H1 (cell line): ENCODE data around the gene CFAP206. TPM values are rescaled to one million over a fixed set of nuclear protein-coding genes. Genes with fewer than 3 reads are reported as not detected.

ENCODE experiments used
- CTCF ChIA-PET: fragments of 300-600 bp; sonication (Branson Sonifier 250); formaldehyde crosslinking; loops from one replicate; lab custom pipeline; 2021; ENCODE audit not compliant: partially characterized antibody; lab: Charles Lee
- POLR2A ChIA-PET: fragments of 300-600 bp; sonication (Branson Sonifier 250); formaldehyde crosslinking; loops from one replicate; lab custom pipeline; 2021; ENCODE audit warnings: inconsistent platforms; ENCODE audit not compliant: partially characterized antibody; lab: Charles Lee
- DNase-seq, 2 experiments: peaks; one replicate each; pipeline versions ENCODE4 v3.0.0 to v3.0.0-alpha.2; 2010 to 2022; ENCODE audit warnings: low spot score in 2 of 2, low read depth in 1 of 2, mixed read lengths in 1 of 2
- FAIRE-seq: peaks from 2 replicates; lab custom pipeline; 2011; peaks lifted over from hg19 to GRCh38; lab: Jason Lieb, UNC
- H2AFZ ChIP-seq: 2 replicates; pipeline ENCODE4 v1.8.1; 2012; ENCODE audit warnings: low read length, inconsistent platforms
- H2AK5ac ChIP-seq: 2 replicates; pipeline ENCODE4 v1.6.1; 2013; ENCODE audit warnings: low read depth, low read length
- H2BK120ac ChIP-seq: replicated peaks from 2 replicates; pipeline ENCODE3; 2013; ENCODE audit warnings: low read depth, low read length, inconsistent platforms
- H2BK12ac ChIP-seq: 2 replicates; pipeline ENCODE4 v1.6.1; 2013; ENCODE audit warnings: low read depth, low read length
- H2BK15ac ChIP-seq: 2 replicates; pipeline ENCODE4 v1.6.1; 2013; ENCODE audit warnings: low read length
- H2BK20ac ChIP-seq: 2 replicates; pipeline ENCODE4 v1.6.1; 2013; ENCODE audit warnings: low read length
- H2BK5ac ChIP-seq: 2 replicates; pipeline ENCODE4 v1.6.1; 2013; ENCODE audit warnings: low read depth, low read length
- H3K14ac ChIP-seq: 2 replicates; pipeline ENCODE4 v1.6.1; 2013; ENCODE audit warnings: inconsistent platforms; ENCODE audit not compliant: insufficient read length
- H3K18ac ChIP-seq: 2 replicates; pipeline ENCODE4 v1.6.1; 2013; ENCODE audit warnings: low read length; ENCODE audit errors: extremely low read depth
- H3K23ac ChIP-seq: 2 replicates; pipeline ENCODE4 v1.6.1; 2013; ENCODE audit warnings: inconsistent platforms; ENCODE audit not compliant: insufficient read length
- H3K23me2 ChIP-seq: 2 replicates; pipeline ENCODE4 v1.6.1; 2013; ENCODE audit warnings: low read depth, low read length
- H3K27ac ChIP-seq: 2 replicates; pipeline ENCODE4 v1.6.1; 2011; ENCODE audit warnings: low read depth, low read length, inconsistent platforms
- H3K27me3 ChIP-seq, 4 experiments: replicated peaks in 1 of 4; 1 replicate in 1 of 4; 2 replicates in 3 of 4; pipeline versions ENCODE4 v1.6.1 to v1.8.1; 2011 to 2013; ENCODE audit warnings: low read length in 3 of 4, mild to moderate bottlenecking in 3 of 4, inconsistent platforms in 2 of 4, mixed read lengths in 2 of 4, moderate library complexity in 1 of 4; ENCODE audit not compliant: control insufficient read depth in 3 of 4, insufficient read depth in 3 of 4; ENCODE audit errors: extremely low read depth in 1 of 4
- H3K36me3 ChIP-seq, 4 experiments: 2 replicates each; pipeline versions ENCODE4 v1.6.1 to v1.8.1; 2011 to 2013; ENCODE audit warnings: mild to moderate bottlenecking in 4 of 4, low read length in 3 of 4, moderate library complexity in 2 of 4, control low read depth in 1 of 4, inconsistent platforms in 1 of 4; ENCODE audit not compliant: insufficient read depth in 4 of 4, control insufficient read depth in 2 of 4
- H3K4ac ChIP-seq: replicated peaks from 2 replicates; pipeline ENCODE3; 2013; ENCODE audit warnings: low read length, low read depth, mixed read lengths, inconsistent platforms; ENCODE audit not compliant: insufficient read length
- H3K4me1 ChIP-seq, 4 experiments: replicated peaks in 1 of 4; 1 replicate in 1 of 4; 2 replicates in 3 of 4; pipeline versions ENCODE4 v1.6.1 to v1.8.1; 2011 to 2013; ENCODE audit warnings: low read length in 3 of 4, inconsistent platforms in 2 of 4, mixed read lengths in 1 of 4; ENCODE audit not compliant: insufficient read depth in 4 of 4, control insufficient read depth in 3 of 4
- H3K4me2 ChIP-seq, 2 experiments: 2 replicates each; pipeline versions ENCODE4 v1.6.1 to v1.8.1; 2011 to 2013; ENCODE audit warnings: low read depth in 2 of 2, low read length in 2 of 2, control low read depth in 1 of 2, inconsistent platforms in 1 of 2, mild to moderate bottlenecking in 1 of 2; ENCODE audit not compliant: insufficient read depth in 1 of 2
- H3K4me3 ChIP-seq, 4 experiments: fragments of 200-600, 300-600 bp in 1 of 4; sonication (generic), shearing (Covaris generic), sonication (Bioruptor Twin) in 1 of 4; 2 replicates each; pipeline versions ENCODE4 v1.5.1 to v1.8.1; 2011 to 2016; ENCODE audit warnings: low read length in 4 of 4, low read depth in 3 of 4, control low read depth in 2 of 4, inconsistent platforms in 2 of 4, mild to moderate bottlenecking in 2 of 4, mixed read lengths in 1 of 4, moderate library complexity in 1 of 4; ENCODE audit not compliant: insufficient read depth in 2 of 4; ENCODE audit errors: extremely low read depth in 1 of 4
- H3K56ac ChIP-seq: replicated peaks from 2 replicates; pipeline ENCODE3; 2013; ENCODE audit warnings: low read depth, mild to moderate bottlenecking, mixed read lengths, low read length, inconsistent platforms; ENCODE audit not compliant: insufficient read length
- H3K79me1 ChIP-seq: 2 replicates; pipeline ENCODE4 v1.6.1; 2013; ENCODE audit warnings: low read depth, low read length, control low read depth
- H3K79me2 ChIP-seq, 2 experiments: 2 replicates each; pipeline versions ENCODE4 v1.6.1 to v1.8.1; 2012 to 2013; ENCODE audit warnings: low read length in 2 of 2, mild to moderate bottlenecking in 2 of 2, inconsistent platforms in 1 of 2; ENCODE audit not compliant: insufficient read depth in 2 of 2, control insufficient read depth in 1 of 2
- H3K9ac ChIP-seq, 4 experiments: replicated peaks in 1 of 4; 1 replicate in 1 of 4; 2 replicates in 3 of 4; pipeline versions ENCODE4 v1.6.1 to v1.8.1; 2011 to 2013; ENCODE audit warnings: low read depth in 3 of 4, low read length in 3 of 4, control low read depth in 2 of 4, mild to moderate bottlenecking in 2 of 4, moderate library complexity in 2 of 4, inconsistent platforms in 1 of 4; ENCODE audit errors: extremely low read depth in 1 of 4
- H3K9me3 ChIP-seq, 2 experiments: 2 replicates each; pipeline versions ENCODE4 v1.6.1 to v1.8.1; 2012 to 2013; ENCODE audit warnings: mild to moderate bottlenecking in 2 of 2, moderate library complexity in 2 of 2, control low read depth in 1 of 2, inconsistent platforms in 1 of 2, low read depth in 1 of 2, low read length in 1 of 2, mixed read lengths in 1 of 2; ENCODE audit not compliant: insufficient read depth in 2 of 2
- H4K20me1 ChIP-seq, 2 experiments: replicated peaks in 1 of 2; 2 replicates each; pipeline versions ENCODE3 to v1.8.1; 2011 to 2013; ENCODE audit warnings: inconsistent platforms in 2 of 2, low read length in 2 of 2, mild to moderate bottlenecking in 1 of 2; ENCODE audit not compliant: insufficient read depth in 2 of 2, control insufficient read depth in 1 of 2
- H4K5ac ChIP-seq: 2 replicates; pipeline ENCODE4 v1.6.1; 2013; ENCODE audit warnings: low read length, low read depth, mixed read lengths, inconsistent platforms; ENCODE audit not compliant: insufficient read length
- H4K8ac ChIP-seq: 2 replicates; pipeline ENCODE4 v1.8.0; 2013; ENCODE audit warnings: mild to moderate bottlenecking, moderate library complexity, low read length, inconsistent platforms; ENCODE audit not compliant: insufficient read depth; ENCODE audit errors: extremely low read depth
- H4K91ac ChIP-seq: replicated peaks from 2 replicates; pipeline ENCODE3; 2013; ENCODE audit warnings: low read length, mixed read lengths, inconsistent platforms; ENCODE audit not compliant: insufficient read length
- ASH2L ChIP-seq: fragments of 200-600, 300-600 bp; sonication (generic); IDR thresholded peaks from one replicate; pipeline ENCODE4 v1.7.1; 2017; ENCODE audit warnings: low read length
- BCL11A ChIP-seq, 2 experiments: IDR thresholded peaks; one replicate each; pipeline ENCODE4 v1.6.1; 2011; ENCODE audit warnings: low read depth in 2 of 2, low read length in 2 of 2, mild to moderate bottlenecking in 2 of 2
- CEBPB ChIP-seq: IDR thresholded peaks from 2 replicates; pipeline ENCODE4 v1.6.1; 2012; ENCODE audit warnings: low read depth, low read length
- CTBP2 ChIP-seq: IDR thresholded peaks from 2 replicates; pipeline ENCODE4 v1.7.0; 2011; ENCODE audit warnings: borderline replicate concordance, mild to moderate bottlenecking, moderate library complexity, mixed read lengths, low read length; ENCODE audit not compliant: insufficient read depth, insufficient read length
- GTF2F1 ChIP-seq: IDR thresholded peaks from 2 replicates; pipeline ENCODE4 v1.6.1; 2012; ENCODE audit warnings: low read depth, low read length, improper control_type of control experiment, borderline replicate concordance
- KDM5A ChIP-seq: fragments of 200-600 bp; IDR thresholded peaks from 2 replicates; pipeline ENCODE4 v1.7.1; 2012; ENCODE audit warnings: mild to moderate bottlenecking, low read length, inconsistent platforms, mixed read lengths
- NANOG ChIP-seq: IDR thresholded peaks from 2 replicates; pipeline ENCODE4 v1.6.1; 2011; ENCODE audit warnings: low read length, low read depth, mild to moderate bottlenecking, inconsistent platforms; ENCODE audit not compliant: insufficient read depth, poor library complexity, severe bottlenecking
- NRF1 ChIP-seq: IDR thresholded peaks from 2 replicates; pipeline ENCODE4 v1.6.1; 2011; ENCODE audit warnings: mild to moderate bottlenecking, low read depth, low read length, improper control_type of control experiment
- POLR2A ChIP-seq, 2 experiments: IDR thresholded peaks; 1 replicate in 1 of 2; 2 replicates in 1 of 2; pipeline ENCODE4 v1.6.1; 2011; ENCODE audit warnings: low read depth in 2 of 2, low read length in 2 of 2, mild to moderate bottlenecking in 2 of 2; ENCODE audit errors: control extremely low read depth in 1 of 2
- RXRA ChIP-seq: IDR thresholded peaks from 2 replicates; pipeline ENCODE4 v1.6.1; 2011; ENCODE audit warnings: low read depth, mild to moderate bottlenecking, low read length, moderate library complexity; ENCODE audit not compliant: insufficient read depth
- SIX5 ChIP-seq: IDR thresholded peaks from 2 replicates; pipeline ENCODE4 v1.6.1; 2011; ENCODE audit warnings: mild to moderate bottlenecking, low read depth, low read length
- SP1 ChIP-seq: IDR thresholded peaks from 2 replicates; pipeline ENCODE4 v1.6.1; 2011; ENCODE audit warnings: low read depth, low read length
- TBP ChIP-seq: IDR thresholded peaks from 2 replicates; pipeline ENCODE4 v1.6.1; 2011; ENCODE audit warnings: low read depth, low read length, improper control_type of control experiment
- WGBS, 2 experiments: shearing (Covaris generic) in 1 of 2; methylation state at CpG; one replicate each; pipeline versions ENCODE4 v1.1.6 to v1.1.7; 2013 to 2015; ENCODE audit warnings: low lambda C conversion rate in 2 of 2, mixed read lengths in 2 of 2, inconsistent platforms in 1 of 2, low coverage in 1 of 2, missing lambda C conversion rate in 1 of 2; ENCODE audit not compliant: insufficient replicate concordance in 2 of 2, insufficient coverage in 1 of 2, insufficient read length in 1 of 2; ENCODE audit errors: extremely low coverage in 1 of 2, missing lambda C conversion rate in 1 of 2; 5-methylcytosine and 5-hydroxymethylcytosine counted together
- polyA plus RNA-seq, 7 experiments: library from polyadenylated mRNA; depleted of rRNA in 3 of 7; stranded (reverse) in 5 of 7; unstranded in 2 of 7; fragments of >200 nt in 5 of 7; fragments of 200-250 nt in 2 of 7; gene quantifications; 1 replicate in 5 of 7; 2 replicates in 1 of 7; 4 replicates in 1 of 7; pipeline versions ENCODE4 v1.2.1 to v1.2.3, GENCODE V29; 2011 to 2013; ENCODE audit warnings: missing spikeins in 2 of 7, mixed read lengths in 2 of 7
- total RNA-seq: library from RNA; stranded (reverse); fragmentation: NEBNext Ultra II Directional; extraction: Animal tissue kit (Norgen Biotek cat#: 25700); gene quantifications from 2 replicates; pipeline ENCODE4 v1.2.1, GENCODE V29; 2021
- TF ChIP-seq, protein P1 (sequence below), 3 experiments: IDR thresholded peaks; 1 replicate in 2 of 3; 2 replicates in 1 of 3; pipeline versions ENCODE4 v1.5.1 to v1.6.1; 2011; ENCODE audit warnings: low read length in 3 of 3, mild to moderate bottlenecking in 3 of 3, inconsistent platforms in 2 of 3, low read depth in 1 of 3, moderate library complexity in 1 of 3; ENCODE audit not compliant: insufficient read depth in 1 of 3; ENCODE audit errors: control extremely low read depth in 1 of 3

CFAP206 gene
- total and polyA plus RNA-seq, 2 of the 8 experiments (the other 6 are each of a cell fraction or from before 2014, with no cell fraction given), result not detected

DNA sequence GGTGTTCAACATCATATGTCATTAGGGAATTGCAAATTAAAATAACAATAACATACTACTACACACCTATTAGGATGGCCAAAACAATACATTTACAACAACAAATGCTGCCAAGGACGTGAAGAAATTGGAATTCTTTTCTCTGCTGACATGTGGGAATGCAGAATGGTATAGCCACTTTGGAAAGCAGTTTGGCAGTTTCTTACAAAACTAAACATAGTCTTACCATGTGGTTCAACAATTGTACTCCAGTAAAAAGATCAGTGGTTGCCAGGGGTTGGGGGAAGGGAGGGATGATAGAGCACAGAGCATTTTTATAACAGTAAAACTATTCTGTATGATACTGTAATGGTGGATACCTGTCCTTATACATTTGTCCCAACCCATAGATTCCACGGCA, 12.3 kb upstream of the CFAP206 start:
- Histone ChIP-seq H2AK5ac (no peak overlapping the region), H3K36me3 (no peaks in the 10 kb centered on the region), H2BK5ac (no peak overlapping the region), H3K18ac (no peak overlapping the region), H4K5ac (no peak overlapping the region), H3K4ac (no peak overlapping the region), H3K23ac (no peak overlapping the region), H3K27me3 (no peaks in the 10 kb centered on the region), H4K91ac (no peak overlapping the region), H2BK15ac (no peak overlapping the region), H2BK120ac (no peak overlapping the region), H3K4me1 (no peaks in the 10 kb centered on the region), H2BK20ac (no peak overlapping the region), H3K14ac (no peak overlapping the region), H3K4me2 (no peak overlapping the region), H3K23me2 (no peaks in the 10 kb centered on the region), H3K9ac (no peak overlapping the region), H3K79me1 (no peaks in the 10 kb centered on the region), H2BK12ac (no peak overlapping the region), H4K20me1 (no peaks in the 10 kb centered on the region), H3K27ac (no peak overlapping the region), H2AFZ (no peak overlapping the region), H3K79me2 (no peaks in the 10 kb centered on the region), H3K9me3 (no peaks in the 10 kb centered on the region), H3K56ac (no peak overlapping the region), H3K4me3 (no peak overlapping the region), H4K8ac (no peak overlapping the region)
- DNase-seq (no peak), FAIRE-seq (no peak)
- POLR2A ChIA-PET, result no interaction called here
- CTCF ChIA-PET, result no interaction called here
- WGBS, 2 experiments, result 84% methylated on average over 2 of the region's 2 CpGs; no CpG with 5 or more reads in 1 of the 2 experiments
- TF ChIP-seq NRF1 (no peak), TBP (no peak), RXRA (no peak), POLR2A (IDR thresholded peaks at IDR 0.05; ENCODE audit: control extremely low read depth in 1 of 2, low read depth in 2 of 2, low read length in 2 of 2) (no peak), KDM5A (no peak), SIX5 (no peak), NANOG (no peak), CEBPB (no peak), CTBP2 (no peak), ASH2L (no peak), SP1 (no peak), BCL11A (IDR thresholded peaks at IDR 0.05; ENCODE audit: low read depth in 2 of 2, low read length in 2 of 2) (no peak), GTF2F1 (no peak)
- TF ChIP-seq, protein P1, sequence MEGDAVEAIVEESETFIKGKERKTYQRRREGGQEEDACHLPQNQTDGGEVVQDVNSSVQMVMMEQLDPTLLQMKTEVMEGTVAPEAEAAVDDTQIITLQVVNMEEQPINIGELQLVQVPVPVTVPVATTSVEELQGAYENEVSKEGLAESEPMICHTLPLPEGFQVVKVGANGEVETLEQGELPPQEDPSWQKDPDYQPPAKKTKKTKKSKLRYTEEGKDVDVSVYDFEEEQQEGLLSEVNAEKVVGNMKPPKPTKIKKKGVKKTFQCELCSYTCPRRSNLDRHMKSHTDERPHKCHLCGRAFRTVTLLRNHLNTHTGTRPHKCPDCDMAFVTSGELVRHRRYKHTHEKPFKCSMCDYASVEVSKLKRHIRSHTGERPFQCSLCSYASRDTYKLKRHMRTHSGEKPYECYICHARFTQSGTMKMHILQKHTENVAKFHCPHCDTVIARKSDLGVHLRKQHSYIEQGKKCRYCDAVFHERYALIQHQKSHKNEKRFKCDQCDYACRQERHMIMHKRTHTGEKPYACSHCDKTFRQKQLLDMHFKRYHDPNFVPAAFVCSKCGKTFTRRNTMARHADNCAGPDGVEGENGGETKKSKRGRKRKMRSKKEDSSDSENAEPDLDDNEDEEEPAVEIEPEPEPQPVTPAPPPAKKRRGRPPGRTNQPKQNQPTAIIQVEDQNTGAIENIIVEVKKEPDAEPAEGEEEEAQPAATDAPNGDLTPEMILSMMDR (IDR thresholded peaks at IDR 0.05; ENCODE audit: control extremely low read depth in 1 of 3, insufficient read depth in 1 of 3, low read depth in 1 of 3, low read length in 3 of 3), result no peak
